Retinal pigment epithelial cell (primary cell): ENCODE measurements around the gene MYO18B.

Experiments used
- DNase-seq: peaks from one replicate; pipeline ENCODE4 v3.0.0-alpha.2; 2010; ENCODE audit warnings: low read depth
- H3K4me3 ChIP-seq: 2 replicates; pipeline ENCODE4 v1.5.1; 2011; ENCODE audit warnings: mild to moderate bottlenecking, low read length, control low read depth, moderate library complexity
- TF ChIP-seq, protein P1 (sequence below): conservative IDR thresholded peaks from 2 replicates; pipeline ENCODE4 v1.5.1; 2011; ENCODE audit warnings: low read depth, low read length, control low read depth, inconsistent platforms

The MYO18B gene

GRCh38 chr22:25741692-25742626, at the start of gene MYO18B:
Gene MYO18B, plus strand, starts transcription at chr22:25742188. Its CDS starts 18,905 bp downstream, at chr22:25761093.
- TF ChIP-seq, protein P1, sequence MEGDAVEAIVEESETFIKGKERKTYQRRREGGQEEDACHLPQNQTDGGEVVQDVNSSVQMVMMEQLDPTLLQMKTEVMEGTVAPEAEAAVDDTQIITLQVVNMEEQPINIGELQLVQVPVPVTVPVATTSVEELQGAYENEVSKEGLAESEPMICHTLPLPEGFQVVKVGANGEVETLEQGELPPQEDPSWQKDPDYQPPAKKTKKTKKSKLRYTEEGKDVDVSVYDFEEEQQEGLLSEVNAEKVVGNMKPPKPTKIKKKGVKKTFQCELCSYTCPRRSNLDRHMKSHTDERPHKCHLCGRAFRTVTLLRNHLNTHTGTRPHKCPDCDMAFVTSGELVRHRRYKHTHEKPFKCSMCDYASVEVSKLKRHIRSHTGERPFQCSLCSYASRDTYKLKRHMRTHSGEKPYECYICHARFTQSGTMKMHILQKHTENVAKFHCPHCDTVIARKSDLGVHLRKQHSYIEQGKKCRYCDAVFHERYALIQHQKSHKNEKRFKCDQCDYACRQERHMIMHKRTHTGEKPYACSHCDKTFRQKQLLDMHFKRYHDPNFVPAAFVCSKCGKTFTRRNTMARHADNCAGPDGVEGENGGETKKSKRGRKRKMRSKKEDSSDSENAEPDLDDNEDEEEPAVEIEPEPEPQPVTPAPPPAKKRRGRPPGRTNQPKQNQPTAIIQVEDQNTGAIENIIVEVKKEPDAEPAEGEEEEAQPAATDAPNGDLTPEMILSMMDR, result no peak
- DNase-seq, result no peak
- H3K4me3 ChIP-seq, result no peak within 1 kb of the TSS

DNA sequence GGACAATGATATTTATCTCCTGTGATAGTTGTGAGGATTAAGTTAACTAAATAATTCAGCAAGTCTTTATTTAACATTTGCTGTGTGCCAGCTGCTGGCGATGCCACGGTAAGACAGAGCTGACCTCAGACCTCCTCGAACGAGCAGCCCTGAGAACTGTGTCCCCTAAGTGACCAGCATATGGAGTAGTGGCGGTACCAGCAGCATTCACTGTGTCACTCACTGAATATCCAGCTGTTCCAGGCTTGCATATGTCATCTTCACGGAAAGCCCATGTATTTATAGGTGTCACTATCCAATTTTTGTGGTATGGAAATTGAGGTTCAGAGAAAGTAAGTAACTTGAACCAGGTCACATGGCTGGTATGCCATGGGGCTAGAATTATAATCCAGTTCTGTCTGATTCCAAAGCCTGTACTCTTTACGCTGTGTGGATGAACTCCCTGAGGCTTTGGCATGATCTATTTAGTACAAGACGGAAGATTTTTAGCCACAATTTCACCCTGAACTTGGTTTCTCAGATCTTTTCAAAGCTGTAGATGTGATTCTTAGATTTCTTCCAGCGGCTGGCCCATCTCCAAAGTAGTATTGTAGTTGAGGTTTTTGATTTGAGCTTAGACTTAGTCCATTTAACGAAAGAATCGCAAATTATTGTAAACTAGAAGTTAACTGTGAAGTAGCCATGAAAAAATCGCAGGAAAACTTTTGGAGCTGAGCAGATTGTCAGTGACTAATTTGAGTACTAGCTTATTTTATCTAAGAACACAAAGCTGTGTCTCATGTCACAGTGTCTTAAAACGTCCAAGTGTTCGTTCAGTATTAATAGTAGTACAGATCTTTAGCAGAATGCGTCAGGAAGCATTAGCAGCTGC, 49.4 kb upstream of the MYO18B start:
- DNase-seq, result no peak
- TF ChIP-seq, protein P1, result no peak
- H3K4me3 ChIP-seq, result no peak overlapping the region

GRCh38 chr22:25693268-25693565, 48.8 kb upstream of the MYO18B start:
- H3K4me3 ChIP-seq, result no peak overlapping the region
- no peak for DNase-seq
- TF ChIP-seq, protein P1, result no peak

DNA sequence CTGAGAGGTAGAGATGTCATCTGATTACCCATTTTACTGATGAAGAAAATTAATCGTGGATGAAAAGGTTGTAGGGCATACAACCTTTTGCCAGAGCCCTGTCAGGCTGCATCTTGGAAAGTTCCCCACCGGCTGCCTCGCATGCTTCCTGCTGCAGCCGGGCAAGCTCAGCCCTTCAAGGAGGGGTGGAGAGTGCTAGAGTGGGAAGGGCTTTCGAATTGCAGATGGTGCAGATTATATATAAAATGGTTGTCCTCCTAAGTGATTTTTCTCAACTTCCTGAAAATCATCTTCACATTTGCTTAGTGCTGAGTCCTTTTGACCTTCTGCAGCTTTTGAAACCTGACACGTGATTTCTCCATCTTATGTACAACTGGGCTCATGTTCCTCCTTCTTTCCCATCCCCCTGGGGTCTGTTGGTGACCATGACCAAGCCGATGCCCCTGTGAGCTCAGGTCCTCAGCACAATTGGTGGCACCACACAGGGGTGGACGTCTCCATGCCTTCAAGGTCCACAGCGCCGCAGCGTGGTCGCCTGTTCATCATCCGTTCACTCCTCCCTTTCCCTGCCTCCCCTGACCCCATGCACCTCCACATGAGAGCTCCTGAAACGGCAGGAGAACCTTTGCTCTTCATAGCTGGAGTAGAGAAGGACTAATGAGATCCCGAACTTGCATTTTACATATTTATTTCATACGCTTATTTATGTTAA, 47.6 kb upstream of the MYO18B start:
- TF ChIP-seq, protein P1, result no peak
- DNase-seq, result no peak
- H3K4me3 ChIP-seq, result no peak overlapping the region

- TF ChIP-seq, protein P1, result no peak
- DNase-seq, result no peak
- no peak overlapping the region for H3K4me3 ChIP-seq
Observed at GRCh38 chr22:25695146-25695545, 46.8 kb upstream of the MYO18B start.

- H3K4me3 ChIP-seq, result no peak overlapping the region
- no peak for DNase-seq
- TF ChIP-seq, protein P1, result no peak
Observed at GRCh38 chr22:25696763-25697162, 45.2 kb upstream of the MYO18B start.
